GM21447 (cell line): ENCODE data around the gene PRSS57.

ENCODE experiments used
- ATAC-seq: cut with Tn5 transposase; IDR thresholded peaks from one replicate; pipeline ENCODE4 v1.9.1; 2021; ENCODE audit not compliant: unreplicated experiment

Gene PRSS57

GRCh38 chr19:653425-653824, 41.8 kb downstream of the PRSS57 start:
- ATAC-seq: no peak

GRCh38 chr19:652467-653389, 42.5 kb downstream of the PRSS57 start:
- no peak for ATAC-seq

GRCh38 chr19:651991-652390, 43.3 kb downstream of the PRSS57 start:
- ATAC-seq: no peak

GRCh38 chr19:651114-651818, 44.0 kb downstream of the PRSS57 start:
- ATAC-seq: no peak

- ATAC-seq: no peak
These were observed 45.1 kb downstream of the PRSS57 start for GRCh38 chr19:650121-650520.

- ATAC-seq: no peak
These were observed 46.1 kb downstream of the PRSS57 start for GRCh38 chr19:648904-649801.

- no peak for ATAC-seq
These were observed 46.9 kb downstream of the PRSS57 start for GRCh38 chr19:648305-648704.

GRCh38 chr19:647566-648284, 47.5 kb downstream of the PRSS57 start:
- ATAC-seq: no peak

GRCh38 chr19:646779-647565, 48.3 kb downstream of the PRSS57 start:
- ATAC-seq: no peak

GRCh38 chr19:645912-646778, 49.1 kb downstream of the PRSS57 start:
- no peak for ATAC-seq

GRCh38 chr19:644789-645188, 50.5 kb downstream of the PRSS57 start:
- no peak for ATAC-seq

- ATAC-seq: no peak
These were observed 50.9 kb downstream of the PRSS57 start for GRCh38 chr19:644363-644762.

- no peak for ATAC-seq
These were observed 51.5 kb downstream of the PRSS57 start for GRCh38 chr19:643736-644135.

GRCh38 chr19:642767-643727, 52.2 kb downstream of the PRSS57 start:
- no peak for ATAC-seq

GRCh38 chr19:641702-642101, 53.5 kb downstream of the PRSS57 start:
- ATAC-seq: no peak

- ATAC-seq: no peak
These were observed 54.6 kb downstream of the PRSS57 start for GRCh38 chr19:640606-641189.

- ATAC-seq: no peak
These were observed 55.1 kb downstream of the PRSS57 start for GRCh38 chr19:640161-640558.
